ENCODE measurements around the gene DSCAML1. TPM values are rescaled to one million over a fixed set of nuclear protein-coding genes. Genes with fewer than 3 reads are reported as not detected.

DSCAML1 gene
- total and polyA plus RNA-seq, 9 of the 15 experiments (the other 6 are each of a cell fraction or from before 2014, with no cell fraction given) = not detected

DNA sequence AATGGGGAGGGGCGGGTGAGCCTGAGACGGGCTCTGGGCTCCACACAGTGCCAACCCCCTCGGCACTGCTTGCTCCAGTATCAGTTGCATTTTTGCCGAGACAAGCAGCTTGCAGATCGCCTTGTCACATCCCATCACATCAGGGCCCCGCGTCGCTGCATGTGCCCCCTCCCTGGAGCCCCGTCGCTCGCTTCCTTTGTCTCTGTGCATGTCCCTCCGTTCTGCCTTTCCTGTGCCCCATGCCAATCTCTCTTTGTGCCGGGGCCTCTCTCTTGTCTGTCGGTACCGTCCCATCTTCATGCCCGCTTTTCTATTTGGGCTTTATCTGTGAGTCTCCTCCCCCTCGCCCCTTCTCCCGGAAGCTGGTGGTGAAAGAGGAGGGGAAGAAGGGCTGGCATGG lies 267.2 kb downstream of the DSCAML1 start:
- Histone ChIP-seq H3K9ac (ENCODE audit: insufficient read depth in 1 of 2, low read depth in 2 of 2, low read length in 2 of 2) (no peak overlapping the region; a peak in 1 of 4 replicates), H3K27me3 (ENCODE audit: control insufficient read depth in 2 of 2, insufficient read depth in 2 of 2, low read length in 2 of 2) (peaks cover 42 to 77% of the 10 kb centered on the region in 2 experiments; a peak in 4 of 5 replicates), H3K9me3 (replicated peaks; ENCODE audit: control insufficient read depth, insufficient read depth, low read depth, low read length) (no peaks in the 10 kb centered on the region), H4K20me1 (replicated peaks; ENCODE audit: control insufficient read depth, insufficient read depth, low read length) (0 out of 2 replicates have a peak, but pooled peaks cover 5% of the 10 kb centered on the region), H3K36me3 (ENCODE audit: control insufficient read depth, insufficient read depth, low read length) (no peaks in the 10 kb centered on the region), H3K4me3 (no peak overlapping the region), H3K79me2 (ENCODE audit: control insufficient read depth, insufficient read depth, low read length) (no peaks in the 10 kb centered on the region), H3K9me1 (ENCODE audit: control insufficient read depth, insufficient read depth, low read length) (peaks cover 2% of the 10 kb centered on the region), H3K4me2 (ENCODE audit: insufficient read depth, low read length) (no peak overlapping the region), H3K27ac (ENCODE audit: extremely low read depth, low read depth, low read length) (no peak overlapping the region), H3K4me1 (replicated peaks in 1 of 2; ENCODE audit: control insufficient read depth in 2 of 2, insufficient read depth in 2 of 2, low read length in 2 of 2) (no peaks in the 10 kb centered on the region), H2AFZ (ENCODE audit: low read depth, low read length) (no peak overlapping the region)
- CTCF ChIA-PET (ENCODE audit: low intra/inter-chr PET ratio) = interaction anchor here (0.7 kb wide), 1 partner anchor 53 kb away, joined by 3 read pairs; no protein-coding TSS in a partner anchor
- no TSS peak for BruUV-seq (replicated peaks)
- FAIRE-seq = no peak
- POLR2A ChIA-PET = no interaction called here
- in situ Hi-C loops (cut with MboI) = no loop called here
- no peak for ATAC-seq
- TF ChIP-seq RFX7 (CRISPR knock-in tag; IDR thresholded peaks at IDR 0.05) (no peak), TEAD1 (CRISPR knock-in tag; IDR thresholded peaks at IDR 0.05) (no peak), TGIF2 (CRISPR knock-in tag; IDR thresholded peaks at IDR 0.05) (no peak), ZNF57 (CRISPR knock-in tag; IDR thresholded peaks at IDR 0.05) (no peak), RFX5 (IDR thresholded peaks at IDR 0.05; ENCODE audit: low read depth, low read length) (no peak), KAT7 (CRISPR knock-in tag; IDR thresholded peaks at IDR 0.05; ENCODE audit: borderline replicate concordance) (no peak), ZNF561 (CRISPR knock-in tag; conservative IDR thresholded peaks at IDR 0.05) (no peak), TSHZ1 (CRISPR knock-in tag; IDR thresholded peaks at IDR 0.05) (no peak), ATF1 (CRISPR knock-in tag; IDR thresholded peaks at IDR 0.05) (no peak), ATF1 (tag; IDR thresholded peaks at IDR 0.05) (no peak)
- 2% methylated on average over 16 of the region's 18 CpGs for WGBS (ENCODE audit: insufficient coverage, low coverage, missing lambda C conversion rate)
- DNase-seq (ENCODE audit: extremely low read depth in 1 of 4, low spot score in 3 of 4) = no peak
- intact Hi-C loops (cut with micrococcal nuclease) = no loop called here

All from K562 (cell line).